ENCODE measurements around the gene USP37. TPM values are rescaled to one million over a fixed set of nuclear protein-coding genes. Genes with fewer than 3 reads are reported as not detected.

USP37 gene
- total RNA-seq, 1 donor from 2014 or later = 12.7 TPM

DNA sequence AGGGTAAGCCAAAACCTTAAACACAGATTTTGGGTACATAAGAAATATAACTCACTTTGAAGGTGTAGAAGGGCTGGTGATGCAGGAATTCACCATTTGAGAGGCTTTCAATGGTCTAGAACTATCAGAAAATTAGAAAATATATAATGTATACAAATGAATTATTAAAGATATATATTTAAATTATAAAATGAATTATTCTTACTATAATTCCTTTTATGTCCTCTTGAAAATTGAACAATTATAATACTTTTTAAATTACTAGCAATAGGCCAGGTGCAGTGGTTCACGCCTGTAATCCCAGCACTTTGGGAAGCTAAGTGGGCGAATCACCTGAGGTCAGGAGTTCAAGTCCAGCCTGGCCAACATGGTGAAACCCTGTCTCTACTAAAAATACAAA, 88.6 kb downstream of the USP37 start:
- H3K27ac Mint-ChIP-seq (ENCODE audit: unreplicated experiment) = no peak overlapping the region
- no peak overlapping the region for H3K4me3 Mint-ChIP-seq (ENCODE audit: unreplicated experiment)
- DNase-seq = no peak
- H3K27me3 Mint-ChIP-seq (ENCODE audit: unreplicated experiment) = no peaks in the 10 kb centered on the region
- no peaks in the 10 kb centered on the region for H3K9me3 Mint-ChIP-seq (ENCODE audit: unreplicated experiment)
- H3K4me1 Mint-ChIP-seq (ENCODE audit: low read depth, unreplicated experiment) = no peaks in the 10 kb centered on the region
- TF ChIP-seq, protein P1, sequence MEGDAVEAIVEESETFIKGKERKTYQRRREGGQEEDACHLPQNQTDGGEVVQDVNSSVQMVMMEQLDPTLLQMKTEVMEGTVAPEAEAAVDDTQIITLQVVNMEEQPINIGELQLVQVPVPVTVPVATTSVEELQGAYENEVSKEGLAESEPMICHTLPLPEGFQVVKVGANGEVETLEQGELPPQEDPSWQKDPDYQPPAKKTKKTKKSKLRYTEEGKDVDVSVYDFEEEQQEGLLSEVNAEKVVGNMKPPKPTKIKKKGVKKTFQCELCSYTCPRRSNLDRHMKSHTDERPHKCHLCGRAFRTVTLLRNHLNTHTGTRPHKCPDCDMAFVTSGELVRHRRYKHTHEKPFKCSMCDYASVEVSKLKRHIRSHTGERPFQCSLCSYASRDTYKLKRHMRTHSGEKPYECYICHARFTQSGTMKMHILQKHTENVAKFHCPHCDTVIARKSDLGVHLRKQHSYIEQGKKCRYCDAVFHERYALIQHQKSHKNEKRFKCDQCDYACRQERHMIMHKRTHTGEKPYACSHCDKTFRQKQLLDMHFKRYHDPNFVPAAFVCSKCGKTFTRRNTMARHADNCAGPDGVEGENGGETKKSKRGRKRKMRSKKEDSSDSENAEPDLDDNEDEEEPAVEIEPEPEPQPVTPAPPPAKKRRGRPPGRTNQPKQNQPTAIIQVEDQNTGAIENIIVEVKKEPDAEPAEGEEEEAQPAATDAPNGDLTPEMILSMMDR (IDR thresholded peaks at IDR 0.05; ENCODE audit: partially characterized antibody, unreplicated experiment) = no peak
- no peaks in the 10 kb centered on the region for H3K36me3 Mint-ChIP-seq (ENCODE audit: unreplicated experiment)

DNA sequence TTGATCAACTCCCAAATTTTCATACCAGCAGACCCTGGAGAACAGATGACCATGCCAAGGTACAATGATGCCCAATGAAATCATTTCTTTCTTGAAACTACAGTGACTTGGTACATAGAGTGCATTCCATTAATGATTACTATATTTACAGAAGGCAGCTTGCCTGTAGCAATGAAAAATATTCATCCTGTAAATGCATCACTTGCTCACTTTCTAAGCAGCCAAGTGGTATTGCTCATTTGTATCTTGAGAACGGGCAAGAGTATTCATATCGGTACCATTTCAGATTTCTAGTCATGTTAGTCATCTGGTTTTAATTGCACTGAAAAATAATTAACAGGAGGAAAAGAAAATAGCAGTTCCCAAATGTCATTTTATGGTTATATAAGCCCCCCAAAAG, 89.6 kb downstream of the USP37 start:
- TF ChIP-seq, protein P1 (IDR thresholded peaks at IDR 0.05; ENCODE audit: partially characterized antibody, unreplicated experiment) = no peak
- Mint-ChIP-seq H3K36me3 (ENCODE audit: unreplicated experiment) (no peaks in the 10 kb centered on the region), H3K4me3 (ENCODE audit: unreplicated experiment) (no peak overlapping the region), H3K27me3 (ENCODE audit: unreplicated experiment) (no peaks in the 10 kb centered on the region), H3K27ac (ENCODE audit: unreplicated experiment) (no peak overlapping the region), H3K9me3 (ENCODE audit: unreplicated experiment) (no peaks in the 10 kb centered on the region), H3K4me1 (ENCODE audit: low read depth, unreplicated experiment) (no peaks in the 10 kb centered on the region)
- DNase-seq = no peak

DNA sequence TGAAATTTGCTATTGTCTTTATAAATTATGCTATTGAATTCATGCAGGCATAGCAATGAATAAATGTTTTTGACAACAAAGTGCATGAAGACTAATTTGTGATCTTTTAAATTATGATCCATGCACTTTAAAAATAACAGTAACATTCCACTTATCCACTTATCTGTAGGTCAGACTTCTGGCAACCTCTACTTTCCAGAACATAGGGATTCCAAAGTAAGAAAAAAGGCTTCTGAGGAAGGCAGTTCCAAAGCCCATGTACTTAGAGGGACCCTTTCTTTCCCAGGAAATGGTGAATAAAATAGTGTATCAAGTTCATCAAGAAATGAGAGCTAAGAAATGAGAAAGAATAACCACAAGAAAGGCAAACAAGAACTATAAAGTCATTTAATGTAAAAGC, 90.9 kb downstream of the USP37 start:
- H3K4me1 Mint-ChIP-seq (ENCODE audit: low read depth, unreplicated experiment) = no peaks in the 10 kb centered on the region
- no peaks in the 10 kb centered on the region for H3K27me3 Mint-ChIP-seq (ENCODE audit: unreplicated experiment)
- TF ChIP-seq, protein P1 (IDR thresholded peaks at IDR 0.05; ENCODE audit: partially characterized antibody, unreplicated experiment) = no peak
- H3K4me3 Mint-ChIP-seq (ENCODE audit: unreplicated experiment) = no peak overlapping the region
- no peaks in the 10 kb centered on the region for H3K36me3 Mint-ChIP-seq (ENCODE audit: unreplicated experiment)
- H3K27ac Mint-ChIP-seq (ENCODE audit: unreplicated experiment) = no peak overlapping the region
- no peaks in the 10 kb centered on the region for H3K9me3 Mint-ChIP-seq (ENCODE audit: unreplicated experiment)
- no peak for DNase-seq

DNA sequence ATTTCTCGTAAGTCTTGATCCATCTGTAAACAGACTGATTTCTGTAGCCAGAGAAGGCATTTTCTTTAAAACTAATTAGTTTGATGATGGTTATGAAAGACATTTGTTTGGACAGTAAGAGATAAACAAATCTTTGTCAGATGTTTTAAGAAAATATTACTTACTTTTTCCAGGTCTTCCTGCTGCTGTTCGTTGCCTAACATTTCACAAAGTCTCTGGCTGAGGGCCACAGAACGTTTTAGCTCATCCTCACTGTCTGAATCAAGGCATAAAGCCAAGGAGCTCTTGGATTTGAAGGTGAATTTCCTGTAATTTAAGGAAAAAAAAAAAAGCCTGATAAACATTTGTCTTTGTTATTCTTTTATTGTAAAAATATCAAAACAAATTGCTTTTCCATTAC, 91.5 kb downstream of the USP37 start:
- Mint-ChIP-seq H3K27ac (ENCODE audit: unreplicated experiment) (no peak overlapping the region), H3K36me3 (ENCODE audit: unreplicated experiment) (no peaks in the 10 kb centered on the region), H3K9me3 (ENCODE audit: unreplicated experiment) (no peaks in the 10 kb centered on the region), H3K4me1 (ENCODE audit: low read depth, unreplicated experiment) (no peaks in the 10 kb centered on the region), H3K27me3 (ENCODE audit: unreplicated experiment) (no peaks in the 10 kb centered on the region), H3K4me3 (ENCODE audit: unreplicated experiment) (no peak overlapping the region)
- DNase-seq = no peak
- TF ChIP-seq, protein P1 (IDR thresholded peaks at IDR 0.05; ENCODE audit: partially characterized antibody, unreplicated experiment) = no peak

DNA sequence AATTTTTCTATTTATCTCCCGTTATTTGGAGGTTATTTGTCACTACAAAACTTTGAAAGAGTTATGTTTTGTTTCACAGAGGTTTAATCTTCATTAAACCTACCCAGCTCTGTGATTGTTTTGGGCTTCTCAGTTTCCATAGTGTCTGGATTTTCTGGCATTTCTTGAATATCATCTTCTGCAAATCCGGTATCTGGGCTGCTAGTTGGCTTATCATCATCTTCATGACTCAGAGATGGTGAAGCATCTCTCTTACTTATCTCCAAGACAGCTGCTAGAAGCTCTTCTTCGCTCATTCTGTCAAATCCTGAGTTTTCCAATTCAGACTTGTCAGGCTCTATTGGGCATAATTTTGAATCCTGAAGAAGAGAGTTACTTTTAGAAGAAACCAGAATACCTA, 93.6 kb downstream of the USP37 start:
- no peak overlapping the region for H3K4me3 Mint-ChIP-seq (ENCODE audit: unreplicated experiment)
- TF ChIP-seq, protein P1 (IDR thresholded peaks at IDR 0.05; ENCODE audit: partially characterized antibody, unreplicated experiment) = no peak
- H3K36me3 Mint-ChIP-seq (ENCODE audit: unreplicated experiment) = no peaks in the 10 kb centered on the region
- no peak overlapping the region for H3K27ac Mint-ChIP-seq (ENCODE audit: unreplicated experiment)
- no peak for DNase-seq
- H3K4me1 Mint-ChIP-seq (ENCODE audit: low read depth, unreplicated experiment) = no peaks in the 10 kb centered on the region
- H3K27me3 Mint-ChIP-seq (ENCODE audit: unreplicated experiment) = no peaks in the 10 kb centered on the region
- no peaks in the 10 kb centered on the region for H3K9me3 Mint-ChIP-seq (ENCODE audit: unreplicated experiment)
